Transverse colon (tissue), 3 donors: ENCODE measurements around the gene EXOC6.

Source experiments
- CTCF ChIP-seq, 5 experiments: fragments of 200-600 bp in 3 of 5; fragments of 450-650 bp in 2 of 5; sonication (generic) in 3 of 5; IDR thresholded peaks; 1 replicate in 2 of 5; 2 replicates in 3 of 5; pipeline ENCODE4 v1.5.1; 2016 to 2017; ENCODE audit warnings: antibody characterized with exemption in 5 of 5, inconsistent platforms in 3 of 5, mild to moderate bottlenecking in 2 of 5, moderate library complexity in 1 of 5
- EP300 ChIP-seq: sonication (generic); formaldehyde crosslinking; IDR thresholded peaks from one replicate; pipeline ENCODE4 v1.6.1; 2017; ENCODE audit warnings: antibody characterized with exemption, low read depth
- POLR2A ChIP-seq: fragments of 450-650 bp; IDR thresholded peaks from one replicate; pipeline ENCODE4 v1.6.1; 2016; ENCODE audit warnings: antibody characterized with exemption, mild to moderate bottlenecking, moderate library complexity

GRCh38 chr10:93054486-93054885, 206.2 kb downstream of the EXOC6 start:
- TF ChIP-seq CTCF (IDR thresholded peaks at IDR 0.05) (no peak), POLR2A (no peak), EP300 (no peak)
